ENCODE measurements around the gene LRP2.
"Not testable (repeated sequence)": the region's sequence is repeated elsewhere in the genome, so short reads cannot be mapped to it uniquely, and the experiment has no call there.

LRP2 gene

GRCh38 chr2:169362118-169362893, at the start of gene LRP2:
Gene LRP2, minus strand, starts transcription at chr2:169362534. Its CDS starts 135 bp downstream, at chr2:169362399.
- Histone ChIP-seq H2AFZ (ENCODE audit: low read length) (peak within 1 kb of the TSS; percentile 96), H3K36me3 (replicated peaks; ENCODE audit: insufficient read depth, low read length) (no peaks in the 10 kb centered on the region), H3K4me3 (ENCODE audit: low read length) (peak within 1 kb of the TSS; percentile 82), H3K79me2 (ENCODE audit: low read length) (no peaks in the 10 kb centered on the region), H3K4me1 (ENCODE audit: low read length) (peaks cover 5% of the 10 kb centered on the region), H3K9me2 (replicated peaks; ENCODE audit: insufficient read depth, low read length) (no peaks in the 10 kb centered on the region), H3K9ac (ENCODE audit: low read length) (peak within 1 kb of the TSS; percentile 17; the same call in 1 of the 2 replicates), H3K9me3 (replicated peaks; ENCODE audit: insufficient read depth, low read length) (no peaks in the 10 kb centered on the region), H4K20me1 (ENCODE audit: insufficient read depth, low read length) (no peaks in the 10 kb centered on the region), H3K27ac (ENCODE audit: low read length) (no peak within 1 kb of the TSS), H3K27me3 (replicated peaks; ENCODE audit: insufficient read depth, low read length) (peaks cover 12% of the 10 kb centered on the region), H3K4me2 (ENCODE audit: low read depth, low read length) (peak within 1 kb of the TSS; percentile 95), H3F3A (ENCODE audit: insufficient read depth, low read length) (peaks cover 6% of the 10 kb centered on the region; the same call in 1 of the 2 replicates)
- peak; percentile 9; the same call in 1 of the 2 replicates for TF ChIP-seq CTCF (IDR thresholded peaks at IDR 0.05; ENCODE audit: low read length)
- TF ChIP-seq EZH2phosphoT487 (IDR thresholded peaks at IDR 0.05; ENCODE audit: low read length): no peak
- DNase-seq: peak; percentile 19

- H4K20me1 ChIP-seq (ENCODE audit: insufficient read depth, low read length): no peaks in the 10 kb centered on the region
- no peaks in the 10 kb centered on the region for H3K4me1 ChIP-seq (ENCODE audit: low read length)
- no peak for DNase-seq
- TF ChIP-seq EZH2 (optimal IDR thresholded peaks at IDR 0.05; ENCODE audit: low read depth, low read length): no peak
- no peak for TF ChIP-seq EZH2phosphoT487 (IDR thresholded peaks at IDR 0.05; ENCODE audit: low read length)
- TF ChIP-seq CTCF (IDR thresholded peaks at IDR 0.05; ENCODE audit: low read length): no peak
- no peaks in the 10 kb centered on the region for H3K36me3 ChIP-seq (replicated peaks; ENCODE audit: insufficient read depth, low read length)
- H3K9ac ChIP-seq (ENCODE audit: low read length): no peak overlapping the region
- no peak overlapping the region for H3K4me3 ChIP-seq (ENCODE audit: low read length)
- H3K79me2 ChIP-seq (ENCODE audit: low read length): no peaks in the 10 kb centered on the region
- no peaks in the 10 kb centered on the region for H3K27me3 ChIP-seq (replicated peaks; ENCODE audit: insufficient read depth, low read length)
- H3K27ac ChIP-seq (ENCODE audit: low read length): no peak overlapping the region
- no peaks in the 10 kb centered on the region for H3F3A ChIP-seq (ENCODE audit: insufficient read depth, low read length)
- no peak overlapping the region for H2AFZ ChIP-seq (ENCODE audit: low read length)
- H3K9me2 ChIP-seq (replicated peaks; ENCODE audit: insufficient read depth, low read length): no peaks in the 10 kb centered on the region
- no peak overlapping the region for H3K4me2 ChIP-seq (ENCODE audit: low read depth, low read length)
- no peaks in the 10 kb centered on the region for H3K9me3 ChIP-seq (replicated peaks; ENCODE audit: insufficient read depth, low read length)
These were observed 44.6 kb upstream of the LRP2 start for GRCh38 chr2:169406891-169407290.

- not testable (repeated sequence) for H3K27me3 ChIP-seq (replicated peaks; ENCODE audit: insufficient read depth, low read length); H2AFZ ChIP-seq (ENCODE audit: low read length); H3K27ac ChIP-seq (ENCODE audit: low read length); H3F3A ChIP-seq (ENCODE audit: insufficient read depth, low read length); H3K79me2 ChIP-seq (ENCODE audit: low read length); H3K4me3 ChIP-seq (ENCODE audit: low read length); H3K9ac ChIP-seq (ENCODE audit: low read length); H3K36me3 ChIP-seq (replicated peaks; ENCODE audit: insufficient read depth, low read length); H3K9me2 ChIP-seq (replicated peaks; ENCODE audit: insufficient read depth, low read length); H3K4me1 ChIP-seq (ENCODE audit: low read length); H4K20me1 ChIP-seq (ENCODE audit: insufficient read depth, low read length); H3K9me3 ChIP-seq (replicated peaks; ENCODE audit: insufficient read depth, low read length); H3K4me2 ChIP-seq (ENCODE audit: low read depth, low read length); DNase-seq
These were observed 37.2 kb upstream of the LRP2 start for GRCh38 chr2:169399491-169399890.

GRCh38 chr2:169397697-169398096, 35.4 kb upstream of the LRP2 start:
- no peak overlapping the region for H3K4me3 ChIP-seq (ENCODE audit: low read length)
- no peak for DNase-seq
- no peak overlapping the region for H2AFZ ChIP-seq (ENCODE audit: low read length)
- H3K4me2 ChIP-seq (ENCODE audit: low read depth, low read length): no peak overlapping the region
- H3K9me3 ChIP-seq (replicated peaks; ENCODE audit: insufficient read depth, low read length): no peaks in the 10 kb centered on the region
- no peaks in the 10 kb centered on the region for H4K20me1 ChIP-seq (ENCODE audit: insufficient read depth, low read length)
- H3K36me3 ChIP-seq (replicated peaks; ENCODE audit: insufficient read depth, low read length): no peaks in the 10 kb centered on the region
- no peak for TF ChIP-seq EZH2phosphoT487 (IDR thresholded peaks at IDR 0.05; ENCODE audit: low read length)
- TF ChIP-seq CTCF (IDR thresholded peaks at IDR 0.05; ENCODE audit: low read length): peak; percentile 19
- H3K27ac ChIP-seq (ENCODE audit: low read length): no peak overlapping the region
- H3K27me3 ChIP-seq (replicated peaks; ENCODE audit: insufficient read depth, low read length): no peaks in the 10 kb centered on the region
- no peaks in the 10 kb centered on the region for H3K79me2 ChIP-seq (ENCODE audit: low read length)
- H3K9me2 ChIP-seq (replicated peaks; ENCODE audit: insufficient read depth, low read length): no peaks in the 10 kb centered on the region
- no peak overlapping the region for H3K9ac ChIP-seq (ENCODE audit: low read length)
- no peaks in the 10 kb centered on the region for H3K4me1 ChIP-seq (ENCODE audit: low read length)
- no peaks in the 10 kb centered on the region for H3F3A ChIP-seq (ENCODE audit: insufficient read depth, low read length)

Measured in MM.1S (cell line).